ENCODE data around the gene SNTA1. TPM values are rescaled to one million over a fixed set of nuclear protein-coding genes. Genes with fewer than 3 reads are reported as not detected.
A peak's percentile ranks its signal among the peaks of the same experiment; 100 is the strongest.

The SNTA1 gene
- total and polyA plus RNA-seq, 2 of the 13 experiments (the other 11 are each of a cell fraction or from before 2014, with no cell fraction given) = 16.4 to 18.3 TPM

- TF ChIP-seq NFRKB (IDR thresholded peaks at IDR 0.05) (no peak), ZNF7 (CRISPR knock-in tag; IDR thresholded peaks at IDR 0.05) (no peak), CSRNP2 (CRISPR knock-in tag; conservative IDR thresholded peaks at IDR 0.05; ENCODE audit: low read depth) (no peak), ELF4 (CRISPR knock-in tag; IDR thresholded peaks at IDR 0.05; ENCODE audit: borderline replicate concordance) (no peak), ZNF3 (CRISPR knock-in tag; IDR thresholded peaks at IDR 0.05) (no peak), ATF7-NPFF (CRISPR knock-in tag; IDR thresholded peaks at IDR 0.05; ENCODE audit: low read depth) (peak; percentile 64; the same call in 1 of the 2 replicates), CHCHD3 (CRISPR knock-in tag; IDR thresholded peaks at IDR 0.05) (no peak), ZNF367 (CRISPR knock-in tag; IDR thresholded peaks at IDR 0.05; ENCODE audit: borderline replicate concordance) (no peak), ZNF800 (CRISPR knock-in tag; IDR thresholded peaks at IDR 0.05) (no peak), ZNF20 (CRISPR knock-in tag; IDR thresholded peaks at IDR 0.05) (no peak), CHD4 (IDR thresholded peaks at IDR 0.05; ENCODE audit: borderline replicate concordance, low read length) (no peak), ZNF883 (CRISPR knock-in tag; IDR thresholded peaks at IDR 0.05; ENCODE audit: not compliant biosample characterization) (no peak), PBX3 (CRISPR knock-in tag; IDR thresholded peaks at IDR 0.05; ENCODE audit: borderline replicate concordance) (no peak), BRD4 (CRISPR knock-in tag; IDR thresholded peaks at IDR 0.05) (no peak), IRF1 (CRISPR knock-in tag; IDR thresholded peaks at IDR 0.05; ENCODE audit: low read depth) (no peak), ZSCAN12 (CRISPR knock-in tag; IDR thresholded peaks at IDR 0.05) (no peak), STAG1 (CRISPR knock-in tag; IDR thresholded peaks at IDR 0.05) (no peak), SCMH1 (CRISPR knock-in tag; IDR thresholded peaks at IDR 0.05; ENCODE audit: borderline replicate concordance) (no peak), ZNF263 (CRISPR knock-in tag; IDR thresholded peaks at IDR 0.05) (peak; percentile 52; the same call in 1 of the 2 replicates), HMGA1 (CRISPR knock-in tag; conservative IDR thresholded peaks at IDR 0.05) (no peak), THRA (CRISPR knock-in tag; IDR thresholded peaks at IDR 0.05; ENCODE audit: borderline replicate concordance) (0 out of 2 replicates have a peak, but pooled peaks have one; percentile 24), DBP (CRISPR knock-in tag; IDR thresholded peaks at IDR 0.05; ENCODE audit: not compliant biosample characterization) (no peak)
These were observed at the start of gene SNTA1 (continued) for GRCh38 chr20:33443512-33444239.
